H7 (cell line): ENCODE measurements around the gene RGS18. TPM values are rescaled to one million over a fixed set of nuclear protein-coding genes. Genes with fewer than 3 reads are reported as not detected.
"Not testable (repeated sequence)": the region's sequence is repeated elsewhere in the genome, so short reads cannot be mapped to it uniquely, and the experiment has no call there.

Experiments
- DNase-seq: peaks from one replicate; pipeline ENCODE4 v3.0.0; 2012
- H3K27me3 ChIP-seq: 2 replicates; pipeline ENCODE4 v1.6.0; 2011; ENCODE audit warnings: mild to moderate bottlenecking, low read length; ENCODE audit not compliant: control insufficient read depth, insufficient read depth
- H3K36me3 ChIP-seq: replicated peaks from 2 replicates; pipeline ENCODE4 v1.5.1; 2011; ENCODE audit warnings: low read length; ENCODE audit not compliant: control insufficient read depth, insufficient read depth
- H3K4me3 ChIP-seq: 2 replicates; pipeline ENCODE4 v1.5.1; 2011; ENCODE audit warnings: low read depth, mild to moderate bottlenecking, control low read depth, low read length, moderate library complexity; ENCODE audit not compliant: insufficient read depth
- total RNA-seq: library from RNA; depleted of rRNA; stranded (reverse); fragments of >200 nt; shearing (Covaris generic); gene quantifications from 2 replicates; pipeline ENCODE4 v1.2.3, GENCODE V29; 2014; rRNA removed

Gene RGS18, protein sequence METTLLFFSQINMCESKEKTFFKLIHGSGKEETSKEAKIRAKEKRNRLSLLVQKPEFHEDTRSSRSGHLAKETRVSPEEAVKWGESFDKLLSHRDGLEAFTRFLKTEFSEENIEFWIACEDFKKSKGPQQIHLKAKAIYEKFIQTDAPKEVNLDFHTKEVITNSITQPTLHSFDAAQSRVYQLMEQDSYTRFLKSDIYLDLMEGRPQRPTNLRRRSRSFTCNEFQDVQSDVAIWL
- not detected in 2 replicates for total RNA-seq

DNA sequence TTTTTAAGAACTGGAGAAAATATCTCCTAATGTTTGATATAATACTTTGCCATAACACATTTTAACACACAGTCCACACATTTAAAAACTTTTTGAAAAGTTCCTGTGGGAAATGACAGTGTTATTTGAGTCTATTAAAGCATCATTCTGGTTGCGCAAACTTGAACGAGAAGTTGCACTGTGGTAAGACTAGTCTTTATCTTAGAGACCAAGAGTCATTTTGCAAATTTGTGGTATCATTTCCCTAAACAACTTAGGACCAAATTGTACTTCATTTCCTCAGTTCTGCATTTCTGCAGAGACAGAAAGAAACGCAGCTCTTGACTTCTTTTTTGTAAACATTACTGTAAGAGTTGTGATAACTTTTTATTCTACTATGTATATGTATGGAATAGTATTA lies at the start of gene RGS18:
Gene RGS18 (plus strand): TSS at position 282 of the 400 bp plus-strand sequence. CDS start 176 bp downstream, outside the sequence.
- DNase-seq, result no peak
- no peak within 1 kb of the TSS for H3K4me3 ChIP-seq
- H3K27me3 ChIP-seq, result no peaks in the 10 kb centered on the region
- H3K36me3 ChIP-seq, result no peaks in the 10 kb centered on the region

DNA sequence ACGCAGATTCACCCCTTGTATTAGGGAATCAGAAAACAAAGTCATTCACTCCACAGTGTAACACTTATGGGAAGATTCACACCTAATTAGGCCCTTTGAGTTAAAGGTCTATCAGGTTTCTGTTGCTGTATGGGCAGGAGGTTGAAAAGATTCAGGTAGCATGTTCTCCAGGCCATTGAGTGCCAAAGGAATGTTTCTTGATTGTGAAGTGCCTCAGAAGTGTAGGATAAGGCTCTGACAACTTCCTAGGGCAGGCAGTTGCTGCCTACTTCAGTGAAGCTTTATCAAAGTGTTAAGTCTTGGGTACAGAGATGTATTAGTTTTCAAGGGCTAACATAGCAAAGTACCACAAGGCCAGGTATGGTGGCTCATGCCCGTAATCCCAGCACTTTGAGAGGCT lies 48.7 kb upstream of the RGS18 start:
- DNase-seq, result no peak
- Histone ChIP-seq H3K36me3 (no peaks in the 10 kb centered on the region), H3K27me3 (no peaks in the 10 kb centered on the region)

DNA sequence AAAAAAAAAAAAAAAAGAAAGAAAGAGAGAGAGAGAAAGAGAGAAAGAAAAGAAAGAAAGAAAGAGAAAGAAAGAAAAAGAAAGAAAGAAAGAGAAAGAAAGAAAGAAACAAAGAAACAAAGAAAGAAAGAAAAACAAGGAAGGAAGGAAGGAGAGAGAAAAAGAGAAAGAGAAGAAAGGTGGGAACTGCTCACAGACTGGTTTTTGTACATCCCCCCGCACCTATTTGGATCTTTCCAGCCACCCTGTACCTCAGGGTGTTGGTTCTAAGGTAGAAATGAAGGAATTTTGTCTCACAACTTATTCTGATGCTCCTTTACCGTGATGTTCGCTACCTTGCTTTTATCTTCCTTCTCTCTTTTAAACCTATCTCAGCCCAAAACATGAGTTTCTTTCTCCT lies 43.3 kb upstream of the RGS18 start:
- Histone ChIP-seq H3K36me3 (no peaks in the 10 kb centered on the region), H3K4me3 (no peak overlapping the region), H3K27me3 (no peaks in the 10 kb centered on the region)
- DNase-seq, result no peak

More for the DNA sequence above, 48.7 kb upstream of the RGS18 start:
- H3K4me3 ChIP-seq, result no peak overlapping the region

DNA sequence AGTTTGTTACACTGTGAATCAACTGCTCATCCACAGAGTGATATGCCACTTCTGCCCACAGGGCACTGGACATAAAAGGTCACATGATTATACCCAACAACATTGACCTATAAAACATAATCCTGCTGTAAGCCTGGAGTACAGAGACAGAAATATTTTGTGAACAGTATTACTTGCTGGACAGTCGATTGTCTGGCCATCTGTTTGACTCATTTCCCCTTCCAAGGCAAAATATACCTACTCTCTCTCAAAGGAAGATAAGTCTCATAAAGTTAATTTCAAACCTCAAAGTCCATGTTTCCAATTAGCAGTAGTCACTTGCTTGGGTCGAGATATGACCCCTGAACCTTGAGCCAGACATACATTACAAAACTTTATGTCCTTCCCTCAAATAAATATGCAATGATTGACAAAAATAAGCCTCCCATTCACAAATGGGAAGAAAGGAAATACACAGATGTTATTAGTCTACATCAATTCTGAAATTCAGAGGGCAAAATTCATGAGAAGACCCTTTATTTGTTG lies 39.3 kb upstream of the RGS18 start:
- H3K36me3 ChIP-seq, result no peaks in the 10 kb centered on the region
- DNase-seq, result no peak
- no peak overlapping the region for H3K4me3 ChIP-seq
- H3K27me3 ChIP-seq, result no peaks in the 10 kb centered on the region

- no peaks in the 10 kb centered on the region for H3K36me3 ChIP-seq
- no peaks in the 10 kb centered on the region for H3K27me3 ChIP-seq
- DNase-seq, result no peak
- H3K4me3 ChIP-seq, result no peak overlapping the region
These were observed 38.6 kb upstream of the RGS18 start for GRCh38 chr1:192119701-192120100.

DNA sequence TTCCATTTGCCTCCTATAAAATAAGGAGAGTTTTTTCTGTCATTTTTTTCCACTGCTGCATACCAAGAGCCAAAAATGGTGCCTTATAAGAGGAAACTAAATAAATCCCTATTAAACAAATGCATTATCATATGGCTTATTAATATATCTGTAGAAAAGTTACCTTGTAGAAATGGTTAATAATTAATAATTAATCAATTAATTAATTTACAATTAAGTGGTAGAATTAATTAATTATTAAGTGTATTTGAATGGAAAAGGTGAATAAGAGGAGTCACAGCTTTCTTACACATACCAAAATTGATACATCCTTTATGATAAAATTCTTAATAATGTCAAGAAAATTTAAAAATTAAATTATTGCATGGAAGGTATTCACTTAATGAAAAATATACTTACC lies 35.6 kb upstream of the RGS18 start:
- H3K27me3 ChIP-seq, result no peaks in the 10 kb centered on the region
- DNase-seq, result no peak
- H3K36me3 ChIP-seq, result no peaks in the 10 kb centered on the region
- no peak overlapping the region for H3K4me3 ChIP-seq

DNA sequence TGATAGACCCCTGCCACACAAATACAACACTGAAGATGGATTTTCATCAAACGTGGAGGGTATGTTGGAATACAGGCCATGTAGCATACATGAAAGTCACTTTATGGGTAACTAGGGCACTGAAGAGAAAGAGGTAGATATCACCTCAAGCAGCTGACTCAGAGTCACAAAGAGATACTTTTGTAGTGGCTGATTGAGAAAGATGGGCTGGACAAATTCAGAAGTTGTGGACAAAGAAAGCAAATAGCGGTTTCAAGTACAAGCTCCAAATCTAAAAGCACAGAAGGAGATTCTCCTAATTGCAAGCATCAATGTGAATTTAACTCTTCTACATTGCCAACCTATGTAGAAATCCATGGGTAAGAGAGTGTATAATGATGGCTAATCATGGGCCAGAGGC lies 35.0 kb upstream of the RGS18 start:
- no peak for DNase-seq
- Histone ChIP-seq H3K36me3 (no peaks in the 10 kb centered on the region), H3K27me3 (no peaks in the 10 kb centered on the region), H3K4me3 (no peak overlapping the region)

- no peaks in the 10 kb centered on the region for H3K36me3 ChIP-seq
- no peak overlapping the region for H3K4me3 ChIP-seq
These were observed 32.1 kb upstream of the RGS18 start for GRCh38 chr1:192126030-192126619.

DNA sequence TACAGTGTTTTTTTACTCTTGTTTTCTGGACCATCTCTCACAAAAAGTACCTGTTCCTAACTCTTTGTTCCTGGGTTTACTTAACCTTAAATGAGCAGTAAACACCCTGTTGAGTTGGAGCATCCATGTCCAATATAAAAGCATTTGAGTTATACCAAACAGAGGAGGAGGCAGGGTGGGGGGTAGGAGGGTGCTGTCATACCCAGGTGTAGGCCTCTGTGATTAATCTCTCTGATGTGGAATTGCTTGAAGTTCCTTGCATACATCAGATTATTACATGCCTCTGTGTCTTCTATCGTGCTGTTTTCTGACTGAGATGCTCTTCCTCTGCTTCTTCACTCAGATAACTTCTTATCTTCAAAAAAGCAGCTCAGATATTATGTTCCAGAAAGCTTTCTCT lies 28.1 kb upstream of the RGS18 start:
- no peaks in the 10 kb centered on the region for H3K27me3 ChIP-seq

More at GRCh38 chr1:192126030-192126619, 32.1 kb upstream of the RGS18 start:
- no peak for DNase-seq
- H3K27me3 ChIP-seq, result no peaks in the 10 kb centered on the region

GRCh38 chr1:192130865-192131264 lies 27.4 kb upstream of the RGS18 start:
- not testable (repeated sequence) for DNase-seq, H3K27me3 ChIP-seq, H3K36me3 ChIP-seq, H3K4me3 ChIP-seq

More for the DNA sequence above, 28.1 kb upstream of the RGS18 start:
- DNase-seq, result no peak
- Histone ChIP-seq H3K36me3 (no peaks in the 10 kb centered on the region), H3K4me3 (no peak overlapping the region)

- DNase-seq, result no peak
- Histone ChIP-seq H3K27me3 (no peaks in the 10 kb centered on the region), H3K36me3 (no peaks in the 10 kb centered on the region), H3K4me3 (no peak overlapping the region)
These were observed 26.3 kb upstream of the RGS18 start for GRCh38 chr1:192131914-192132313.

GRCh38 chr1:192133350-192133926 lies 24.8 kb upstream of the RGS18 start:
- no peak for DNase-seq

DNA sequence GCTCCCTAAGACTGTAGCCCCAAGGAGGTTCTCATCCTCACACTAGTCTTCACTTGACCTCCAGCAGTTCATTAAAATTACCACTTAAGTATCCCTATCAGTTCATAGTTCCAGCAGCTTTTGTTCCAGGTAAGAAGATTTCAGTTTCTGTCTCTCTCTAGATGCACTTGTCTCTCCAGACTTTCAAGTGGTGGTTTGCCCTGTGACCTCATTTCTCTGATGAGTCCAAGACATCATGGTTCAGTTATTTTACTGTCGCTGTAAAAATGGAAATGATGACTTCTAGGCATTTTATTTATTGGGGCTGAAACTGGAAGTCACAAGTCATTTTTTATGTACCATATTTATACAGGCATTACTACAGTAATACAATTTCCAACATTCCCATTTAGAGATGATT lies 17.9 kb upstream of the RGS18 start:
- Histone ChIP-seq H3K36me3 (no peaks in the 10 kb centered on the region), H3K27me3 (no peaks in the 10 kb centered on the region), H3K4me3 (no peak overlapping the region)
- DNase-seq, result no peak

More at GRCh38 chr1:192133350-192133926, 24.8 kb upstream of the RGS18 start:
- Histone ChIP-seq H3K4me3 (no peak overlapping the region), H3K36me3 (no peaks in the 10 kb centered on the region), H3K27me3 (no peaks in the 10 kb centered on the region)

DNA sequence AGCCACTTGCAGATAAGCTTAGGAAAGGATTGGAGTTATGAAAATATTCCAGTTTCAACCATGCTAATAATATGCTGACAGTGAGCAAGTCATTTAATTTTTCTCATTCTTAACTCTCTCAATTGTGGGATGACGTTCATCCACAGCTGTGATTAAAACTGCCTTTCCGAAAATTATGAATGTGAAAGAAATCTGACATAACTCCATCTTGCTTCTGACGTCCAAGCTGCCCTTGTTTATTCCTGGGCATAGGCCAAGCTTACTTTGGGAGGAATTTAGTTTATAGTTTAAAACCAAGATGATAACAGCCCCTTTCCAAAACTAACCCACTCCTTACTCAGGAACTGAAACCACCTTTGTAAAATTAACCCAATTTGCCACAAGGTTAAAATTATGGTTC lies 11.0 kb upstream of the RGS18 start:
- Histone ChIP-seq H3K27me3 (no peaks in the 10 kb centered on the region), H3K36me3 (no peaks in the 10 kb centered on the region), H3K4me3 (no peak overlapping the region)
- no peak for DNase-seq

DNA sequence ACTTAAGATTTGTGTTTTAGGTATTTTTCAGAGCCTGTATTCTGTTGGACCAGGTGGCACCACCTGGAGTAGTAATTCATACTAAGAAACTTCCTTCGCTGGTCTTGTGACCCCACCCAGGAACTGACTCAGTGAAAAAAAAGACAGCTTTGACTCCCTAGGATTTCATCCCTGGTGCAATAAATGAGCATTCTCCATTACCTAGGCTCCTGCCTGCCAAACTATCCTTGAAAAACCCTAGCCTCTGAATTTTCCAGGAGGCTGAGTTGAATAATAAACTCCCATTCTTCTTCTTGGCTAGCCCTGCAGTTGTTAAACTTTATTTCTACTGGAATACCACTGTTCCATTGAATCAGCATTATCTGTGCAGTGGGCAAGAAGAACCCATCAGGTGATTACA lies 10.6 kb upstream of the RGS18 start:
- Histone ChIP-seq H3K27me3 (no peaks in the 10 kb centered on the region), H3K4me3 (no peak overlapping the region), H3K36me3 (no peaks in the 10 kb centered on the region)
- no peak for DNase-seq
